ENCODE measurements around the gene VKORC1. TPM values are rescaled to one million over a fixed set of nuclear protein-coding genes. Genes with fewer than 3 reads are reported as not detected.
A peak's percentile ranks its signal among the peaks of the same experiment; 100 is the strongest.

VKORC1 gene
- total and polyA plus RNA-seq, 2 experiments from 2014 or later, result 105 to 195 TPM

DNA sequence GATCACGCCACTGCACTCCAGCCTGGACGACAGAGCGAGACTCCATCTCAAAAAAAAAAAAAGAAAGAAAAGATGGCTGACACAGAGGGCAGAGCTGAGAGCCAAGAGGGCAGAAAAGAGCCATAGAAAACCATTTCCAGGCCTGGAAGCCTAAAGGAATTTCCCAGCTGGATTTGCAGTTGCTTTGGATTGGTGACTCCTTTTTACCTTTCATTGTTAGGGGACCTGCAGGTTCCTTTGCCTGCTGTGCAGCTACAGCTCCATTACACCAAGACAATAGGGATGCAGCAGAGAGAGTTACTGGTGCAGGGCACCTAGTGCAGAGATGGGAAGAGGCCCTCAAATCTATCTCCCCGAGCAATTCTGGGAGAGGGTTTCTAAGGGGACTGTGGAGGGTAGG lies 39.0 kb downstream of the VKORC1 start:
- no peaks in the 10 kb centered on the region for H3K9me3 ChIP-seq (ENCODE audit: low read depth)
- TF ChIP-seq EZH2phosphoT487 (IDR thresholded peaks at IDR 0.05; ENCODE audit: low read depth, severe bottlenecking, unreplicated experiment) (no peak), EZH2 (IDR thresholded peaks at IDR 0.05; ENCODE audit: borderline replicate concordance) (no peak)
- no peaks in the 10 kb centered on the region for H3K27me3 ChIP-seq
- no peak overlapping the region for H3K4me2 ChIP-seq
- no peaks in the 10 kb centered on the region for H4K20me1 ChIP-seq (ENCODE audit: insufficient read depth, poor library complexity, severe bottlenecking)
- H2AFZ ChIP-seq, result no peak overlapping the region
- H3K79me2 ChIP-seq, result no peaks in the 10 kb centered on the region
- DNase-seq (ENCODE audit: low spot score), result no peak
- 94% methylated on average over 4 of the region's 4 CpGs for WGBS (ENCODE audit: low lambda C conversion rate, missing lambda C conversion rate)
- H3K9me2 ChIP-seq (replicated peaks; ENCODE audit: insufficient read depth), result no peaks in the 10 kb centered on the region
- H3K4me3 ChIP-seq, result no peak overlapping the region
- no peak overlapping the region for H3K27ac ChIP-seq
- no peaks in the 10 kb centered on the region for H3K36me3 ChIP-seq (replicated peaks; ENCODE audit: insufficient read depth, low read depth)
- no peaks in the 10 kb centered on the region for H3K4me1 ChIP-seq (ENCODE audit: insufficient read depth)

- H3K4me1 ChIP-seq (ENCODE audit: insufficient read depth), result no peaks in the 10 kb centered on the region
- H3K27ac ChIP-seq, result peak overlapping the region; percentile 66
- H3K27me3 ChIP-seq, result no peaks in the 10 kb centered on the region
- no peak overlapping the region for H2AFZ ChIP-seq
- no peaks in the 10 kb centered on the region for H3K36me3 ChIP-seq (replicated peaks; ENCODE audit: insufficient read depth, low read depth)
- H3K4me2 ChIP-seq, result no peak overlapping the region
- no peaks in the 10 kb centered on the region for H3K9me2 ChIP-seq (replicated peaks; ENCODE audit: insufficient read depth)
- H3K79me2 ChIP-seq, result no peaks in the 10 kb centered on the region
- no peak overlapping the region for H3K4me3 ChIP-seq
- H3K9me3 ChIP-seq (ENCODE audit: low read depth), result no peaks in the 10 kb centered on the region
- H4K20me1 ChIP-seq (ENCODE audit: insufficient read depth, poor library complexity, severe bottlenecking), result no peaks in the 10 kb centered on the region
- WGBS (ENCODE audit: low lambda C conversion rate, missing lambda C conversion rate), result 60% methylated on average over 2 of the region's 2 CpGs
- DNase-seq (ENCODE audit: low spot score), result peak; percentile 74
- TF ChIP-seq EZH2 (IDR thresholded peaks at IDR 0.05; ENCODE audit: borderline replicate concordance) (no peak), EZH2phosphoT487 (IDR thresholded peaks at IDR 0.05; ENCODE audit: low read depth, severe bottlenecking, unreplicated experiment) (no peak), CTCF (IDR thresholded peaks at IDR 0.05; ENCODE audit: poor library complexity) (no peak)
These were observed 42.5 kb downstream of the VKORC1 start for GRCh38 chr16:31052114-31052513.

GRCh38 chr16:31050280-31051030 lies 44.1 kb downstream of the VKORC1 start:
- no peaks in the 10 kb centered on the region for H3K4me1 ChIP-seq (ENCODE audit: insufficient read depth)
- no peaks in the 10 kb centered on the region for H3K79me2 ChIP-seq
- H2AFZ ChIP-seq, result no peak overlapping the region
- H3K36me3 ChIP-seq (replicated peaks; ENCODE audit: insufficient read depth, low read depth), result no peaks in the 10 kb centered on the region
- no peak overlapping the region for H3K4me2 ChIP-seq
- H3K9me2 ChIP-seq (replicated peaks; ENCODE audit: insufficient read depth), result no peaks in the 10 kb centered on the region
- no peaks in the 10 kb centered on the region for H3K27me3 ChIP-seq
- 70% methylated on average over 10 of the region's 10 CpGs for WGBS (ENCODE audit: low lambda C conversion rate, missing lambda C conversion rate)
- DNase-seq (ENCODE audit: low spot score), result no peak
- H4K20me1 ChIP-seq (ENCODE audit: insufficient read depth, poor library complexity, severe bottlenecking), result no peaks in the 10 kb centered on the region
- H3K4me3 ChIP-seq, result no peak overlapping the region
- no peaks in the 10 kb centered on the region for H3K9me3 ChIP-seq (ENCODE audit: low read depth)
- H3K27ac ChIP-seq, result no peak overlapping the region
- TF ChIP-seq EZH2phosphoT487 (IDR thresholded peaks at IDR 0.05; ENCODE audit: low read depth, severe bottlenecking, unreplicated experiment), result no peak
- no peak for TF ChIP-seq EZH2 (IDR thresholded peaks at IDR 0.05; ENCODE audit: borderline replicate concordance)
- TF ChIP-seq CTCF (IDR thresholded peaks at IDR 0.05; ENCODE audit: poor library complexity), result no peak

DNA sequence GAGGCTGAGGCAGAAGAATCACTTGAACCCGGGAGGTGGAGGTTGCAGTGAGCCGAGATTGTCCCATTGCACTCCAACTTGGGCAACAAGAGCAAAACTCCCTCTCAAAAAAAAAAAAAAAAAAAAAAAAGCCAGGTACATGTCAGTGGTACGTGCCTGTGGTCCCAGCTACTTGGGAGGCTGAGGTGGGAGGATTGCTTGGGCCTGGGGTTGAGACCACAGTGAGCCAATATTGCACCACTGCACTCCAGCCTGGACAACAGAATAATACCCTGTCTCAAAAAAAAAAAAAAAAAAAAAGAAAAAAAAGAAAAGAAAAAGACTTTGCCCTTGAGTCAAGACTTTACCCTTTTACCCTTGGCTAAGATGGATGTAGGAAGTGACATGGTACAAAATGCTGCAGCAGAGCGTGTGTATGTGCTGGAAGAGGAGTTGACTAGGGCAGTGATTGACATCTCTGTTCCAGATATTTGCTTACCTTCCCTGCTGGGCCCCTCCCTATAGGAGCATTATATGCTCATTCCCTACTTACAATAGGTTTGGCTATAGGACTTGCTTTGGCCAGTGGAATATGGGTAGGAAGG lies 50.6 kb downstream of the VKORC1 start:
- Histone ChIP-seq H3K27ac (no peak overlapping the region), H3K4me3 (no peak overlapping the region), H2AFZ (no peak overlapping the region), H3K9me3 (ENCODE audit: low read depth) (no peaks in the 10 kb centered on the region), H3K79me2 (no peaks in the 10 kb centered on the region), H3K4me2 (no peak overlapping the region), H3K4me1 (ENCODE audit: insufficient read depth) (no peaks in the 10 kb centered on the region), H3K36me3 (replicated peaks; ENCODE audit: insufficient read depth, low read depth) (no peaks in the 10 kb centered on the region), H3K27me3 (no peaks in the 10 kb centered on the region), H3K9me2 (replicated peaks; ENCODE audit: insufficient read depth) (no peaks in the 10 kb centered on the region), H4K20me1 (ENCODE audit: insufficient read depth, poor library complexity, severe bottlenecking) (no peaks in the 10 kb centered on the region)
- WGBS (ENCODE audit: low lambda C conversion rate, missing lambda C conversion rate), result 86% methylated on average over 4 of the region's 4 CpGs
- no peak for TF ChIP-seq EZH2phosphoT487 (IDR thresholded peaks at IDR 0.05; ENCODE audit: low read depth, severe bottlenecking, unreplicated experiment)
- no peak for TF ChIP-seq CTCF (IDR thresholded peaks at IDR 0.05; ENCODE audit: poor library complexity)
- no peak for TF ChIP-seq EZH2 (IDR thresholded peaks at IDR 0.05; ENCODE audit: borderline replicate concordance)
- no peak for DNase-seq (ENCODE audit: low spot score)
